CD4-positive, alpha-beta T cell treated with Interleukin-4 for 1 hour (primary cell): ENCODE measurements around the gene RANBP3.

Experiments used
- DNase-seq, 2 donors: peaks; one replicate each; pipeline ENCODE4 v3.0.0-alpha.2; 2020 to 2022

The RANBP3 gene

DNA sequence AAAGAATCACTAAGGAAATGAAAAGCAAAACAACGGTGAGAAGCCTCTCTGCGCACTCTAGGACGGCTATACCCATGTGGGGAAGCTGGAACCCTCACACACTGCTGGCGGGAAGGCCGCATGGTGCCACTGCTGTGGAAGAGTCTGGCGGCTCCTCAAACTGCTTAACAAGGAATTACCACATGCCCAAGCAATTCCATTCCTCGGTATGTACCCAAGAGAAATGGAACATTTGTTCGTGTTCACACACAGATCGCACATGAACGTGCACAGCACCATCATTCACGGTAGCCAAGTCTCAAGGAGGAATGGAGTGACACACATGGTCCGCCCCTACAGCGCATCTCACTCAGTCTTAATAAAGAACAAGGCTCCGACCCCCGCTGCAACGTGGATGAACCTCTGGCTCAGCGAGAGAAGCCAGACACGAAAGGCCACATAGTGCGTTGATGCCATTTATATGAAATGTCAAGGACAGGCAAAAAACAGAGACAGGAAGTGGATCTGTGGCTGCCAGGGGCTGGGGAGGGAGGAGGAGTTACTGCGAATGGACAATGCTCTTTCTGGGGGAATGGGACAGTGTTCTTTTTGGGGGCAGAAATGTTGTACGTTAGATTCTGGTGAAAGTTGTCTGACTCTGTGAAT lies 56.3 kb downstream of the RANBP3 start:
- DNase-seq: no peak

DNA sequence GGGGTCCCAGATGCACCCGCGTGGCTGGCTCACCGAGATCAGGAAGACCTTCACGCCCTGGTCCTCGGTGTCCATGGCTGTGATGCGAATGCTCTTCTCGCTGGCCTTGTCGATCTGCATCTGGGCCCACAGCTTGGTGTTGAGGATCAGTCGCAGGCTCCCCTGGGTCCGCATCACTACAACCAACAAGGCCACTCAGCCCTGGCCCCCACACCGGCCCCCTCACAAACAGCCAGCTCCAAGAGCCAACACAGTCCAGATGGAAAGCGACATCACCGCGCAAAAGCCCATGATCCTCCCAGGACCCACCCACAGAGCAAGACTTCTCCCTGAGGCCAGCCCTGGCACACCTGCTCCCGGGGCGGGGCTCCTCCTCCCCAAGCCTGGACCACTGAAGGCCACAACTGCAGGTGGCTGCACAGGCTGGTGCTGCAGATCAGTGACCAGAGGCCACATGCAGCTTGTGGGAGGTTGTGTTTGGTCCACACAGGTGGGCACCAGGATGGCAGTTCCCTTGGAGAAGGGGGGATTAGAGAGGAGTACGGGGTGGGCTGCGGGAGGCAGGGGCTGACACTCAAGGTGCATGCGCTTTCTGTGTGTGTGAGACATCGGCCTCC lies 59.4 kb downstream of the RANBP3 start:
- DNase-seq: no peak

DNA sequence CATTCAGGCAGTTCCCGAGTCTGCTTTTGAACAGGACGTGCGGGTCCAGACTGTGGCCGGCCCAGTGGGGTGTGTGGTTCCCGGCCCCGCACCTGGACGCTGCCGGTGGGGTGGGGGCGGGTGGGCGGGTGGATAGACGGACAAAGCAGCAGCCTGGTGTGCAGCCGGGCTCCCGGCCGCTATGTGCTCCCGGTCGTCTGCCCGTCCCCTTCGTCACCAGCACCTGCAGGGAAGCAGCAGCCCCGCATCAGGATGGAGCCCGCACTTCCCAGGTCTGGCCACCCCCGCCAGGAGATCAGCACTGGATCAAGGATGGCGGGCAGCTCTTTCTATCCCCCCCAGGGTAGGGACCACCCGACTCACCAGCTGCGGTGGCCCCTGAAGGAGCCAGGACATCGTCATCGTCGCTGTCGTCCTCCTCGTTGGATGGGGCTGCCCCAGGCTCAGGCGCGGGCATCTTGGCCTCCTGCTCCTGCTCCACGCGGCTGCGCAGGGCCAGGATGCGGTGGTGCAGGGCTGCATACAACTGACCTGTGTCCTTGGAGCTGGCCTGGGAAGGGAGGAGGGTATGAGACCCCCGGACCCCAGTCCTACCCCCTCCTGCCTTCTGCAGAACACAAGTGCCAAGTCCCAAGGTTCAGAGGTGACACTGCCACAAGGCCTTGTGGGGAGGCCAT lies 60.4 kb downstream of the RANBP3 start:
- no peak for DNase-seq

- no peak for DNase-seq
Measured at GRCh38 chr19:5916181-5916708, 61.7 kb downstream of the RANBP3 start.

DNA sequence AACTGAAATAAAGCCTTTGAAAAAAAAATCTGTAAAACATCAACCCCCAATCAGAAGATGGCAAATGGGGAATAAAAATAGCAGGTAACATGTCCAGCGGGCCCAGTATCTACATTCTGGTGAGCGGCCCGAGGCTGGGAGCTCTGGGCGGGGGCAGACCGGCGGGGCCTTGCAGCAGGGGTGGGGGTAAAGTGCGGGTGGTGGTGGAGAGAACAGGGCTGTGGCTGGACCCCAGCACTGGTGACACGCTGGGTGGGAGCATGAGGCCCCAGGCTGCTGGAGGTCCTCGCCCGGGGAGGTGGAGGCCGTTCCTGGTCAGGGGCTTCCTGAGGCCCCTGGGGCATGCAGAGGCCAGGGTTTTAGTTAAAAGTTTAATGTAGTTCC lies 62.2 kb downstream of the RANBP3 start:
- DNase-seq: no peak

DNA sequence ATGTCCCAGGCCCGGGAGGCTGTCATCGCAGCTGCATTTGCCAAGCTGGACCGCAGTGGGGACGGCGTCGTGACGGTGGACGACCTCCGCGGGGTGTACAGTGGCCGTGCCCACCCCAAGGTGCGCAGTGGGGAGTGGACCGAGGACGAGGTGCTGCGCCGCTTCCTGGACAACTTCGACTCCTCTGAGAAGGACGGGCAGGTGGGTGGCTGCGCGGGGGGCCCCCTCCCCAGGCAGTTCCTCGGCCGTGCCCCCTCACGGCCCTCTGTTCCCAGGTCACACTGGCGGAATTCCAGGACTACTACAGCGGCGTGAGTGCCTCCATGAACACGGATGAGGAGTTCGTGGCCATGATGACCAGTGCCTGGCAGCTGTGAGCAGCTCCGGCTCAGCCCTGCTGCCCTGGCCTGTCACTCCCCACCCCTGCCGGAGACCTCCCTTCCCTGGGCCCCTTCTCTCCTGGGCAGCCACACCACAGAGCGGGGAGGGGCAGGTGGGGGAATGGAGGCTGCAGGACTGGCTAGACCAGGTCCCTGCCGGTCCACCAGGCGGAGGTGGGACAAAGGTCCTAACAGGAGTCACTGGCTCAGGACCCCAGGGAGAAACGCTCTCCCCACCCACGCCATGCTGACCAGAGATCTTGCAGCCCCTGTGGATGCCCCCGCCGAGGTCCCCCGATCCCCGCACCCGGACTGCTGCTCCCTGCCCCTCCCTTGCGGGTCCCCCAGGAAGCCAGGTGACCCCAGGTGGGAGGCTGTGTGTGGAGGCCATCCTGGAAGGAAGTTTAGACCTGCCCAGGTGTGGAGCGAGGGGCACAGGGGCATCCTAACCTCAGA lies 62.8 kb downstream of the RANBP3 start:
- DNase-seq: no peak

- no peak for DNase-seq
Measured at GRCh38 chr19:5914358-5914774, 63.6 kb downstream of the RANBP3 start.

- no peak for DNase-seq
Measured at GRCh38 chr19:5913739-5914357, 64.1 kb downstream of the RANBP3 start, which contains the start of gene CAPS. Gene CAPS, plus strand, starts transcription at chr19:5914254. Its CDS starts 153 bp downstream, at chr19:5914407.

DNA sequence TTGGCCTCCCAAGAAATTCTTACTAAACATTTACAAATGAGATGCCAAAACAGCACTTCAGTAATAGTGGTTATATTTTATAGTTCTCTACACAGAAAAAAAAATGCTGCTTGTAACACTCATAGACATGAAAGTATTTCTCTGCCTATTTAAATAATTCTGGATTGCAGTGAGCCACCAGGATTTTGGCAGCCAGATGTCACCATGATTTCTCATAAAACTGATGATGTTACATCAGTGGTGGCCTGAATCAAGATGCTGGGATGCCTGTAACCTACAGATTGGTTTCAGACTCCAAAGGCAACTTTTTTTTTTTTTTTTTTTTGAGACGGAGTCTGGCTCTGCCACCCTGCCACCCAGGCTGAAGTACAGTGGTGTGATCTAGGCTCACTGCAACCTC lies 66.6 kb downstream of the RANBP3 start:
- DNase-seq: no peak

DNA sequence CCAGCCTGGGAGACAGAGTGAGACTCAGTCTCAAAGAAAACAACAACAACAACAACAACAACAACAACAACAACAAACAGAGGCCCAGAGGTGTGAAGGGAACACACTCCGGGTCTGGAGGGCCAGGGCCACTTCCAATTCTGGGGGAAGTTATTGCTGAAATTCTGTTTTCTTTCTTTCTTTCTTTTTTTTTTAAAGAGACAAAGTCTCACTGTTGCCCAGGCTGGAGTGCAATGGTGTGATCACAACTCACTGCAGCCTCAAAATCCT lies 67.4 kb downstream of the RANBP3 start:
- DNase-seq: no peak

DNA sequence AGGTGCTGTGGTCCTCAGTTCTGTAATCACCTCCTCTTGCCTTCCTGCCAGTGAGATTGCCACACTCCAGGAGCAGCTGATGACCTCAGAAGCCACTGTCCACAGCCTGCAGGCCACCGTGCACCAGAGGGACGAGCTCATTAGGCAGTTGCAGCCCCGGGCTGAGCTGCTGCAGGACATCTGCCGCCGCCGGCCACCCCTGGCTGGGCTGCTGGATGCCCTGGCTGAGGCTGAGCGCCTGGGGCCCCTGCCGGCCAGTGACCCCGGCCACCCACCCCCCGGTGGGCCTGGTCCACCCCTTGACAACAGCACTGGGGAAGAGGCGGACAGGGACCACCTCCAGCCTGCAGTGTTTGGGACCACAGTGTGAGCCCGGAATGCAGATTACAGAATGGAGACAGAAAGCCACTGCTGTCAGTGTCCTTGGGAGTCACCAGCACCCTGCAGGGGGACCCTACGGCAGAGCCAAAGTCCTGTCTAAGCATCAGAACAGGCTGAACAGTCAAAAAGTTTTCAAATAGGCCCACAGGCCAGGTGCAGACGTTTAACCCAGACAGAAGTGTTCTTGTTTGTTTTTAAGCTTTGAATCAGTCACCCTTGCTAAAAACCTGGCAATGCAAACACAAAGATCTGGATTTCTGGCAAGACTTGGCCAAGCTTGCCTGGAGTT lies 69.0 kb downstream of the RANBP3 start:
- DNase-seq: no peak

GRCh38 chr19:5907241-5907640 lies 70.7 kb downstream of the RANBP3 start:
- no peak for DNase-seq

GRCh38 chr19:5905114-5905778 lies 72.7 kb downstream of the RANBP3 start:
- DNase-seq: no peak

- peak; percentile 100 for DNase-seq
Measured at GRCh38 chr19:5904352-5905113, 73.4 kb downstream of the RANBP3 start, which contains the start of gene VMAC. Gene VMAC, plus strand, starts transcription at chr19:5904872. Its CDS starts 19 bp downstream, at chr19:5904891.

GRCh38 chr19:5903624-5904351 lies 74.2 kb downstream of the RANBP3 start, which contains the start of gene NDUFA11:
Gene NDUFA11, minus strand, starts transcription at chr19:5903790. Its CDS starts 82 bp downstream, at chr19:5903708.
- peak; percentile 96 to 97 for DNase-seq

GRCh38 chr19:5903056-5903623 lies 74.8 kb downstream of the RANBP3 start:
- no peak for DNase-seq

DNA sequence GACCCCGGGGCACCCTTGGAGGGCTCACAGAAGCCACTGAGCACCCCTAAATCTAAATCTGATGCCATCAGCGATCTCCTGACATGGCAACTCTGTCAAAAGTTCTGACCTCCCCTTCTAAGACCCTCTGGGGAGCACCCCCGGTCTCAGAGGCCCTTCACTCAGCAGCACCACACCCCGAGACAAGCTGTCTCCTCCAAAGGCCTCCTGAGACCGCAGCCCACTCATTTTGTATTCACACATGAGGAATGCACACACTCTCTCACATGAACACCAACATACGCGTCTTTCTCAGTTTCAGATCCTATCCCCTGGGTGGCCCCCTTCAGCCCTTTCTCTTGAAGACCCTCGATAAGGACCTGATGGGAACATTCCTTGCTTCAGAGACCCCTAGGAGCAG lies 77.0 kb downstream of the RANBP3 start:
- DNase-seq: no peak

GRCh38 chr19:5899728-5900526 lies 78.0 kb downstream of the RANBP3 start:
- DNase-seq: no peak
